ENCODE results near the gene GATD1.

Gene GATD1

DNA sequence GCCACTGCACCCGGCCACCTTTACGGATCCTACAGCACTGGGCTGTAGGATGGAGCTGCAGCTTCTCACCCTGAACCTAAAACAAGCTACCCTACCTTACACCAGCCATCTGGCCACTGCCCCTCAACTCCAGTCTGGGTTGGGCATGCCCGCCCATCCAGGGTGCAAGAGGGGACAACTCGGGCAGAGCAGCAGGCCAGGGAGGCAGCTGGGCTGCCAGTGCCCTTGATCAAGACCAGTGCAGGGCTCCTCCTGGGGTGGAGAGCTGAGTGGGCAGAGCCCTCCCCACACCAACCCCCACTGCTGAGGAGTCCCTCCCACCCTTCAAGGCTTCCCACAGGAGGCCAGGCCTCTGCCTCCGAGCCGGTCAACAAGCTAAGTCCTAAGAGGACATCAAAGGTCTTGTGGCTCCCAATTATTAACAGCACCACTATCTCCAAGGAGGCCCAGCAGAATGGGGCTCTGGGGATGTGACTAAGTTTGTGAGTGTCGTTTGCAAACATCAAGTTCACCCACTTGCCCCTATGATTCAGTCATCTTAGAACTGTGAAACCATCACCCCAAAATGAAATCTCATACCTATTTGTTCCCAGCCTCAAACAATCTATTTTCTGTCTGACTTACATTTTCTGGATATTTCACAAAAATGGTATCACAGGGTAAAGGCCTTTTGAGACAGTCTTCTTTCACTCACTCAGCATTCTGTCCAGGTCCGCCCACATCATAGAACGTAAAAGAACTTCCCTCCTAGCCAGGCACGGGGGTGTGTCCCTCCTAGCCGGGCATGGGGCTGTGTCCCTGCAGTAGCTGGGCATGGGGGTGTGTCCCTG lies 11.0 kb downstream of the GATD1 start:
- Mint-ChIP-seq H3K27ac (no peak overlapping the region), H3K9me3 (no peaks in the 10 kb centered on the region), H3K27me3 (no peaks in the 10 kb centered on the region), H3K4me1 (no peaks in the 10 kb centered on the region), H3K4me3 (no peak overlapping the region), H3K36me3 (peaks cover 36% of the 10 kb centered on the region)
- ATAC-seq = no peak

DNA sequence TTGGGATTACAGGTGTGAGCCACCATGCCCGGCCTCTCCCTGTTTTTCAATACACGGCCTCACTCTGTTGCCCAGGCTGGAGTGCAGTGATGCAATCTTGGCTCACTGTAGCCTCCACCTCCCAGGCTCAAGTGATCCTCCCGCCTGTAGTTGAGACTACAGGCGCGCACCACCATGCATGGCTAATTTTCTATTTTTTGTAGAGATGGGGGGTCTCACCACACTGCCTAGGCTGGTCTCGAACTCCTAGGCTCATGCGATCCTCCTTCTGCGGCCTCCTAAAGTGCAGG lies 11.5 kb downstream of the GATD1 start:
- no peak for ATAC-seq
- peaks cover 33% of the 10 kb centered on the region for H3K36me3 Mint-ChIP-seq
- no peaks in the 10 kb centered on the region for H3K9me3 Mint-ChIP-seq
- no peak overlapping the region for H3K4me3 Mint-ChIP-seq
- no peaks in the 10 kb centered on the region for H3K27me3 Mint-ChIP-seq
- no peak overlapping the region for H3K27ac Mint-ChIP-seq
- H3K4me1 Mint-ChIP-seq = no peaks in the 10 kb centered on the region

DNA sequence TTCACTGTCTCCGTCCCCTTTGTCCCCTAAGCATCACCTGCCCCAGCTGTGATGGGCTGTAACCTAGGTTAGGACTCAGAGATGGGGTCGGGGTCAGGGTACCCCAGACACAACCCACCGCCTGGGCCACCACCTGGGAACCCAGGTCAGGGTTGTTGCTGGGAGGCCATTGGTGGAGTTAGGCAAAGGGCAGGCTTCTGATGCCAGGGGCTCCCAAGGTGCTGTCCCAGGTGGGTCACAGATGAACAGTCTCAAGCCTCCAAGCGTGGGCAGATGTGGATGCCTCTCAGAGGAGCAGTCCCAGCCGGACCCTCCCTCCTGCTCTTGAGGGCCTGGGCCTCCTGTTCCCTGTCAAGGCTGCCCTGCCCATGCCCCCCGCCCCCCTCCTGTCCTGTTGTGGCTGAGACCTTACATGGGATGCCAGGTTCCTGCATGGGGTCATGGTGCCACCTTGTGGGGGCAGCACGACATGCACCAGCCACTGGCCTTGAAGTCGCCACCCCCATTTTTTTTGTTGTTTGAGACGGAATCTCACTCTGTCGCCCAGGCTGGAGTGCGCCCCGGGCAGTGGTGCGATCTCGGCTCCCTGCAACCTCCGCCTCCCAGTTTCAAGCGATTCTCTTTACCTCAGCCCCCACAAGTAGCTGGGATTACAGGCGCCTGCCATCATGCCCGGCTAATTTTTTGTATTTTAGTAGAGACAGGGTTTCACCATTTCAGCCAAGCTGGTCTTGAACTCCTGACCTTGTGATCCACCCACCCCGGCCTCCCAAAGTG lies 12.1 kb downstream of the GATD1 start:
- Mint-ChIP-seq H3K27ac (no peak overlapping the region), H3K4me1 (no peaks in the 10 kb centered on the region), H3K27me3 (no peaks in the 10 kb centered on the region), H3K9me3 (no peaks in the 10 kb centered on the region), H3K4me3 (no peak overlapping the region), H3K36me3 (peaks cover 30% of the 10 kb centered on the region)
- peak; percentile 80 for ATAC-seq

DNA sequence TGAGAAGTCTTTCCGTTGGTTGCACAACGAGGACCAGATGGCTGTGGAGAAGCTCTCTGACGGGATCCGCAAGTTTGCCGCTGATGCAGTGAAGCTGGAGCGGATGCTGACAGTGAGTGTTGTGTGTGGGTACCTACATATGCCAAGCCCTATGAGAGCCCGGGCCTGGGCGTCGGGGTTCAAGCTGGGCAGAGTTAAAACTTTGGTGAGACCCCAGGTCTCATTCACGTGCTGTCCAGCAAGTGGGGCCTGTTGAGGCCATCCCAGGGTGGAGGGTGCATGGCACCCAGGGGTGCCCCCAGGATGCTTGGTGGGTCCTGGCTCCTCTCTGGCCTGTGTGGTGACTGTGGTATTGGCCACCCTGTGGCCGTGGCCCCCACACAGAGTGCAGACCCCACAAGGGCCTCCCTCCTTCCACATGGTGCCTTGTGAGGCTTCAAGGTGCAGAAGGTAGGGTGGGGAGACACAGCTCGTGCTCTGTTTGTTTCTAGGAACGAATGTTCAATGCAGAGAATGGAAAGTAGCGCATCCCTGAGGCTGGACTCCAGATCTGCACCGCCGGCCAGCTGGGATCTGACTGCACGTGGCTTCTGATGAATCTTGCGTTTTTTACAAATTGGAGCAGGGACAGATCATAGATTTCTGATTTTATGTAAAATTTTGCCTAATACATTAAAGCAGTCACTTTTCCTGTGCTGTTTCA lies 12.8 kb downstream of the GATD1 start:
- Mint-ChIP-seq H3K27ac (no peak overlapping the region), H3K4me3 (no peak overlapping the region), H3K36me3 (peaks cover 28% of the 10 kb centered on the region), H3K9me3 (no peaks in the 10 kb centered on the region), H3K27me3 (no peaks in the 10 kb centered on the region), H3K4me1 (no peaks in the 10 kb centered on the region)
- ATAC-seq = no peak

GRCh38 chr11:763549-764321 lies 13.6 kb downstream of the GATD1 start:
- peaks cover 28% of the 10 kb centered on the region for H3K36me3 Mint-ChIP-seq
- peak; percentile 3 for ATAC-seq

DNA sequence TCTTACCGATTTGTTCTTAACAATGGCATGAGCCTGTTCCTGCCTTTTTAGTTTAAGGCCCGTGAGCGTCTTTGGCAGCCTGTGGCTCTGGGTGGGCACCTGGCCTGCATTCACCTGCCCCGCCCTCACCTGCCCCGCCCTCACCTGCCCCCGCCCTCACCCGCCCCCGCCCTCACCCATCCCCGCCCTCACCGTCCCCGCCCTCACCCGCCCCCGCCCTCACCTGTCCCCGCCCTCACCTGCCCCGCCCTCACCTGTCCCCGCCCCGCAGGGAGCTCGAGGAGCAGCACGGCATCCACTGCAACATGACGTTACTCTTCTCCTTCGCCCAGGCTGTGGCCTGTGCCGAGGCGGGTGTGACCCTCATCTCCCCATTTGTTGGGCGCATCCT lies 14.2 kb downstream of the GATD1 start:
- H3K4me3 Mint-ChIP-seq = no peak overlapping the region
- H3K27me3 Mint-ChIP-seq = no peaks in the 10 kb centered on the region
- no peak overlapping the region for H3K27ac Mint-ChIP-seq
- no peak for ATAC-seq
- no peaks in the 10 kb centered on the region for H3K4me1 Mint-ChIP-seq
- H3K9me3 Mint-ChIP-seq = no peaks in the 10 kb centered on the region
- H3K36me3 Mint-ChIP-seq = peaks cover 31% of the 10 kb centered on the region

More at GRCh38 chr11:763549-764321, 13.6 kb downstream of the GATD1 start:
- no peak overlapping the region for H3K27ac Mint-ChIP-seq
- H3K4me1 Mint-ChIP-seq = no peaks in the 10 kb centered on the region
- no peaks in the 10 kb centered on the region for H3K9me3 Mint-ChIP-seq
- no peak overlapping the region for H3K4me3 Mint-ChIP-seq
- H3K27me3 Mint-ChIP-seq = no peaks in the 10 kb centered on the region

- no peak for ATAC-seq
- peaks cover 36% of the 10 kb centered on the region for H3K36me3 Mint-ChIP-seq
- no peak overlapping the region for H3K4me3 Mint-ChIP-seq
- no peaks in the 10 kb centered on the region for H3K27me3 Mint-ChIP-seq
- no peak overlapping the region for H3K27ac Mint-ChIP-seq
- no peaks in the 10 kb centered on the region for H3K4me1 Mint-ChIP-seq
- H3K9me3 Mint-ChIP-seq = no peaks in the 10 kb centered on the region
Observed at GRCh38 chr11:762421-763072, 14.7 kb downstream of the GATD1 start.

- H3K36me3 Mint-ChIP-seq = peaks cover 45% of the 10 kb centered on the region
- no peaks in the 10 kb centered on the region for H3K4me1 Mint-ChIP-seq
- no peaks in the 10 kb centered on the region for H3K9me3 Mint-ChIP-seq
- no peaks in the 10 kb centered on the region for H3K27me3 Mint-ChIP-seq
- no peak for ATAC-seq
- no peak overlapping the region for H3K27ac Mint-ChIP-seq
- H3K4me3 Mint-ChIP-seq = no peak overlapping the region
Observed at GRCh38 chr11:761526-762108, 15.7 kb downstream of the GATD1 start.

- H3K4me1 Mint-ChIP-seq = no peaks in the 10 kb centered on the region
- H3K9me3 Mint-ChIP-seq = no peaks in the 10 kb centered on the region
- H3K27ac Mint-ChIP-seq = no peak overlapping the region
- H3K4me3 Mint-ChIP-seq = no peak overlapping the region
- ATAC-seq = no peak
- H3K36me3 Mint-ChIP-seq = peaks cover 51% of the 10 kb centered on the region
- H3K27me3 Mint-ChIP-seq = no peaks in the 10 kb centered on the region
Observed at GRCh38 chr11:760236-760635, 17.1 kb downstream of the GATD1 start.

DNA sequence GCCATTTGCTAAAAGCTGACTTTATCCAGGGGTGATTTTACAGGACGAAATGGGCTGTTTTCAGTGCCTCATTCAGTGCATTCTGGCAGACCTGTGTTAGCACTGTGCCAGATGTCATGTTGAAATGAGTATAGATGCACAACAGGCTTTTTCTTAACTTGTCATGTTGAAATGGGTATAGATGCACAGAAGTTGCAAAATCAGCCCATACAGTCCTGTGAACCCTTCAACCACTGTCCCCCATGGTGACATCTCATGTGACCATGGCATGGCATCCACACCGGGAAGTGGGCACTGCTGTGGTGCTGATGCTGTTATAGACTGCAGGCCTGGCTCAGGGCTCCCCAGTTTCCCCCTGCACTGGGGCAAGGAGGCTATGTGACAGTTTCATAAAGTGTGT lies 27.6 kb downstream of the GATD1 start:
- H3K4me1 Mint-ChIP-seq = peaks cover 25% of the 10 kb centered on the region
- H3K36me3 Mint-ChIP-seq = no peaks in the 10 kb centered on the region
- H3K4me3 Mint-ChIP-seq = peak overlapping the region; percentile 46
- ATAC-seq = no peak
- no peak overlapping the region for H3K27ac Mint-ChIP-seq
- no peaks in the 10 kb centered on the region for H3K27me3 Mint-ChIP-seq
- H3K9me3 Mint-ChIP-seq = no peaks in the 10 kb centered on the region

DNA sequence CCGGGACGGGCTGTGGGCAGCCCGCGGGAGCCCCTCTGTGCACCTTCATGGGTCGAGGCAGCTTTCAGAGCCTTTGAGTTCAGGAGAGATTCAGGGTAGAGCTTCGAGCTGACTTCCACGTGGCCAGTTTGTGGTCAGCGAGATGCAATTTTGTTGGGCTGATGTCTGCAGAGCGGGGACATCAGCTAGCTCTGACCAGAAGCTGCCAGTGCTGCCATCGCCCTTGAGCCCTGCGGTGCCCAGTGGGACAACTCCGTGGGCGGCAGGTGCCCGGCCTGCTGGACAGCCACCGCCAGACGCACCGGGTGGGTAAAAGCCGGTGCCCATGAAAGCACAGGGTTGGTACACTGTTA lies 29.3 kb downstream of the GATD1 start:
- Mint-ChIP-seq H3K4me3 (peak overlapping the region; percentile 92), H3K27me3 (no peaks in the 10 kb centered on the region), H3K4me1 (peaks cover 25% of the 10 kb centered on the region), H3K27ac (peak overlapping the region; percentile 86), H3K36me3 (no peaks in the 10 kb centered on the region), H3K9me3 (no peaks in the 10 kb centered on the region)
- peak; percentile 29 for ATAC-seq

- H3K36me3 Mint-ChIP-seq = no peaks in the 10 kb centered on the region
- ATAC-seq = peak; percentile 96
- peak within 1 kb of the TSS; percentile 92 for H3K4me3 Mint-ChIP-seq
- H3K4me1 Mint-ChIP-seq = peaks cover 25% of the 10 kb centered on the region
- H3K9me3 Mint-ChIP-seq = no peaks in the 10 kb centered on the region
- H3K27me3 Mint-ChIP-seq = no peaks in the 10 kb centered on the region
- peak within 1 kb of the TSS; percentile 86 for H3K27ac Mint-ChIP-seq
Observed at GRCh38 chr11:747158-748006, 29.9 kb downstream of the GATD1 start, which contains the start of gene TALDO1. Gene TALDO1 (plus strand): TSS chr11:747464. CDS start chr11:747482, 18 bp downstream.

GRCh38 chr11:746289-747157 lies 30.8 kb downstream of the GATD1 start:
- Mint-ChIP-seq H3K36me3 (no peaks in the 10 kb centered on the region), H3K9me3 (no peaks in the 10 kb centered on the region), H3K4me1 (peaks cover 25% of the 10 kb centered on the region), H3K4me3 (peak overlapping the region; percentile 92), H3K27me3 (no peaks in the 10 kb centered on the region), H3K27ac (peak overlapping the region; percentile 86)
- peak; percentile 46 for ATAC-seq

All from stimulated activated memory B cell treated with anti-CD40 and anti-IgM and Interleukin-4, amounts not matched to agents 10 μg/mL and 1 μg/mL and 100 μg/mL, for 72 hours (primary cell).